ENCODE measurements around the gene S1PR4.

GRCh38 chr19:3190921-3191805 is 12.6 kb downstream of the S1PR4 start:
- TF ChIP-seq CTCF (IDR thresholded peaks at IDR 0.05; ENCODE audit: low read depth, low read length, poor library complexity, severe bottlenecking) (no peak), EZH2phosphoT487 (IDR thresholded peaks at IDR 0.05; ENCODE audit: borderline replicate concordance, low read length) (no peak)

Measured in DOHH2 (cell line).